Thoracic aorta (tissue), 2 donors: ENCODE results near the gene SP7. TPM values are rescaled to one million over a fixed set of nuclear protein-coding genes. Genes with fewer than 3 reads are reported as not detected.

Experiments used
- ATAC-seq: fragments of 150-250 bp; one replicate; pipeline ENCODE4 v1.8.0; 2017; ENCODE audit warnings: low read depth; ENCODE audit not compliant: insufficient number of reproducible peaks, low FRiP score
- DNase-seq: peaks from one replicate; pipeline ENCODE4 v3.0.0-alpha.2; 2020; ENCODE audit warnings: low spot score
- H3K27ac ChIP-seq, 2 donors: fragments of 200-600 bp; sonication (generic); 1 replicate in 1 of 2; 2 replicates in 1 of 2; pipeline ENCODE4 v1.5.1; 2016; ENCODE audit warnings: mild to moderate bottlenecking in 2 of 2, moderate library complexity in 2 of 2
- H3K27me3 ChIP-seq: fragments of 200-600 bp; sonication (generic); replicated peaks from 2 replicates; pipeline ENCODE4 v1.6.0; 2016; ENCODE audit warnings: mild to moderate bottlenecking; ENCODE audit not compliant: insufficient read depth
- H3K36me3 ChIP-seq: fragments of 200-600 bp; sonication (generic); one replicate; pipeline ENCODE4 v1.5.1; 2016
- H3K4me1 ChIP-seq, 2 donors: fragments of 200-600 bp; sonication (generic); 1 replicate in 1 of 2; 2 replicates in 1 of 2; pipeline versions ENCODE4 v1.5.1 to v1.6.0; 2016; ENCODE audit warnings: low read depth in 2 of 2, mild to moderate bottlenecking in 1 of 2; ENCODE audit not compliant: control insufficient read depth in 1 of 2
- H3K4me3 ChIP-seq: fragments of 200-600 bp; sonication (generic); 2 replicates; pipeline ENCODE4 v1.5.1; 2016; ENCODE audit warnings: mild to moderate bottlenecking
- H3K9me3 ChIP-seq: fragments of 200-600 bp; sonication (generic); 2 replicates; pipeline ENCODE4 v1.5.1; 2016
- CTCF ChIP-seq: fragments of 200-600 bp; sonication (generic); IDR thresholded peaks from one replicate; pipeline ENCODE4 v1.5.1; 2019; ENCODE audit warnings: antibody characterized with exemption
- total RNA-seq, 2 donors: library from RNA; depleted of rRNA; stranded (reverse); fragments of >200 nt; gene quantifications; one replicate each; pipeline versions ENCODE4 v1.1.0 to v1.2.3, GENCODE V29; 2016

SP7 gene
- total RNA-seq, 2 donors from 2014 or later = not detected

GRCh38 chr12:53352331-53353256 is 16.4 kb upstream of the SP7 start:
- DNase-seq = peak; percentile 34
- H3K4me3 ChIP-seq = no peak overlapping the region
- peak; percentile 95 for ATAC-seq
- no peaks in the 10 kb centered on the region for H3K36me3 ChIP-seq
- no peaks in the 10 kb centered on the region for H3K4me1 ChIP-seq
- H3K27me3 ChIP-seq = no peaks in the 10 kb centered on the region
- TF ChIP-seq CTCF = peak; percentile 88
- no peaks in the 10 kb centered on the region for H3K9me3 ChIP-seq
- no peak overlapping the region for H3K27ac ChIP-seq

- Histone ChIP-seq H3K27me3 (no peaks in the 10 kb centered on the region), H3K36me3 (no peaks in the 10 kb centered on the region), H3K4me1 (peaks cover 4 to 12% of the 10 kb centered on the region in 2 donors), H3K4me3 (no peak overlapping the region), H3K27ac (no peak overlapping the region), H3K9me3 (no peaks in the 10 kb centered on the region)
- no peak for DNase-seq
- no peak for TF ChIP-seq CTCF
- ATAC-seq = no peak
Measured at GRCh38 chr12:53347905-53348304, 11.8 kb upstream of the SP7 start.

- ATAC-seq (no peak), DNase-seq (no peak)
- Histone ChIP-seq H3K4me3 (no peak overlapping the region), H3K36me3 (no peaks in the 10 kb centered on the region), H3K4me1 (peaks cover 4 to 12% of the 10 kb centered on the region in 2 donors), H3K27ac (peak overlapping the region in 1 of 2 donors; percentile 74), H3K9me3 (no peaks in the 10 kb centered on the region), H3K27me3 (no peaks in the 10 kb centered on the region)
- no peak for TF ChIP-seq CTCF
Measured at GRCh38 chr12:53346491-53346890, 10.3 kb upstream of the SP7 start.

GRCh38 chr12:53345486-53346188 is 9.5 kb upstream of the SP7 start:
- Histone ChIP-seq H3K36me3 (no peaks in the 10 kb centered on the region), H3K27ac (peak overlapping the region; percentile 74 to 79), H3K4me3 (peak overlapping the region; percentile 97), H3K27me3 (no peaks in the 10 kb centered on the region), H3K9me3 (no peaks in the 10 kb centered on the region), H3K4me1 (peaks cover 4 to 12% of the 10 kb centered on the region in 2 donors)
- no peak for DNase-seq
- TF ChIP-seq CTCF = no peak
- ATAC-seq = no peak

GRCh38 chr12:53344824-53345485 is 8.8 kb upstream of the SP7 start:
- DNase-seq = no peak
- Histone ChIP-seq H3K4me3 (peak overlapping the region; percentile 97), H3K9me3 (no peaks in the 10 kb centered on the region), H3K36me3 (no peaks in the 10 kb centered on the region), H3K4me1 (peaks cover 4 to 12% of the 10 kb centered on the region in 2 donors), H3K27me3 (no peaks in the 10 kb centered on the region), H3K27ac (peak overlapping the region; percentile 74 to 79)
- peak; percentile 65 for TF ChIP-seq CTCF
- peak; percentile 81 for ATAC-seq
